GM21390 (cell line): Measurements from ENCODE around the gene CDX1.

Source experiments
- ATAC-seq: cut with Tn5 transposase; IDR thresholded peaks from one replicate; pipeline ENCODE4 v1.9.1; 2021; ENCODE audit not compliant: unreplicated experiment

CDX1 gene

GRCh38 chr5:150181027-150181426 is 14.4 kb downstream of the CDX1 start:
- ATAC-seq, result no peak

GRCh38 chr5:150181766-150182545 is 15.4 kb downstream of the CDX1 start:
- ATAC-seq, result no peak

- no peak for ATAC-seq
Observed at GRCh38 chr5:150182774-150183173, 16.2 kb downstream of the CDX1 start.

GRCh38 chr5:150183436-150183835 is 16.9 kb downstream of the CDX1 start:
- no peak for ATAC-seq

GRCh38 chr5:150184006-150184405 is 17.4 kb downstream of the CDX1 start:
- no peak for ATAC-seq

- no peak for ATAC-seq
Observed at GRCh38 chr5:150184990-150185912, 18.7 kb downstream of the CDX1 start.

- ATAC-seq, result no peak
Observed at GRCh38 chr5:150186137-150186536, 19.6 kb downstream of the CDX1 start.

GRCh38 chr5:150186897-150187296 is 20.3 kb downstream of the CDX1 start:
- ATAC-seq, result no peak

GRCh38 chr5:150188146-150188842 is 21.7 kb downstream of the CDX1 start:
- no peak for ATAC-seq

- no peak for ATAC-seq
Observed at GRCh38 chr5:150189326-150189725, 22.7 kb downstream of the CDX1 start.

GRCh38 chr5:150189728-150190502 is 23.3 kb downstream of the CDX1 start, which contains the start of gene SLC6A7:
TSS of gene SLC6A7 (plus strand) at chr5:150190062. CDS start at chr5:150190328, 266 bp downstream.
- no peak for ATAC-seq

- ATAC-seq, result no peak
Observed at GRCh38 chr5:150190503-150190979, 24.0 kb downstream of the CDX1 start.

GRCh38 chr5:150190987-150191386 is 24.4 kb downstream of the CDX1 start:
- no peak for ATAC-seq

GRCh38 chr5:150192462-150192861 is 25.9 kb downstream of the CDX1 start:
- ATAC-seq, result no peak

GRCh38 chr5:150195736-150196485 is 29.3 kb downstream of the CDX1 start:
- no peak for ATAC-seq

GRCh38 chr5:150196514-150196913 is 29.9 kb downstream of the CDX1 start:
- ATAC-seq, result no peak

- no peak for ATAC-seq
Observed at GRCh38 chr5:150196986-150197385, 30.4 kb downstream of the CDX1 start.

- no peak for ATAC-seq
Observed at GRCh38 chr5:150197476-150197875, 30.9 kb downstream of the CDX1 start.

- no peak for ATAC-seq
Observed at GRCh38 chr5:150202501-150202900, 35.9 kb downstream of the CDX1 start.
